Measurements from ENCODE around the gene SLC9C2. TPM values are rescaled to one million over a fixed set of nuclear protein-coding genes. Genes with fewer than 3 reads are reported as not detected.
"Not testable (repeated sequence)": the region's sequence is repeated elsewhere in the genome, so short reads cannot be mapped to it uniquely, and the experiment has no call there.

Gene SLC9C2
- total RNA-seq, 3 donors from 2014 or later: not detected

DNA sequence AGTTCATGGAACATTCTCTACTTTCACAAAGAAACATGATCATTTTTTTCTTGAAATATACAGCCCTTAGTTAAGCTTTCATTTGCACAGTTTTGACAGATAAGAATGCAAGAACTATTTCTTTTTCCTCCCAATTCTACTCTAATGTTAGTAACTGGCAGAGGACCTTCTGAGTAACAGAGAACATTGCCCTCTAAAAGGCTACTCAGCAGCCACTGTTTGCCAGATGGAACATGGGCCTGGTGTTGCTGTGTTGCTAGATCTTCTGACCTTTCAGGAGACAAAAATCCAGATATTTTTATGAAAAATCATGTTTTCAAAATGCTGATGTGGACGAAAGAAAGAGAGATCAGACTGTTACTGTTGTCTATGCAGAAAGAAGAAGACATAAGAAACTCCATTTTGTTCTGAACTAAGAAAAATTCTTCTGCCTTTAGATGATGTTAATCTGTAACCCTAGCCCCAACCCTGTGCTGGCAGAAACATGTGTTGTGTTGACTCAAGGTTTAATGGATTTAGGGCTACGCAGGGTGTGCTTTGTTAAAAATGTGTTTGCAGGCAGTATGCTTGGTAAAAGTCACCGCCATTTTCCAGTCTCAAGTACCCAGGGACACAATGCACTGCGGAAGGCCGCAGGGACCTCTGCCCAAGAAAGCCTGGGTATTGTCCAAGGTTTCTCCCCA, 128.6 kb downstream of the SLC9C2 start:
- Histone ChIP-seq H3K27me3 (no peaks in the 10 kb centered on the region), H3K4me3 (no peak overlapping the region), H3K36me3 (no peaks in the 10 kb centered on the region), H3K27ac (no peak overlapping the region), H3K9me3 (peaks cover 9 to 10% of the 10 kb centered on the region in 2 donors), H3K4me1 (peaks cover 0 to 13% of the 10 kb centered on the region in 2 donors)
- no peak for DNase-seq (ENCODE audit: low spot score in 2 of 2)
- intact Hi-C loops (cut with DNase I; ENCODE audit: low total_unique reads): no loop called here
- TF ChIP-seq POLR2A (IDR thresholded peaks at IDR 0.05) (no peak), POLR2AphosphoS5 (IDR thresholded peaks at IDR 0.05) (no peak)
- TF ChIP-seq, protein P1, sequence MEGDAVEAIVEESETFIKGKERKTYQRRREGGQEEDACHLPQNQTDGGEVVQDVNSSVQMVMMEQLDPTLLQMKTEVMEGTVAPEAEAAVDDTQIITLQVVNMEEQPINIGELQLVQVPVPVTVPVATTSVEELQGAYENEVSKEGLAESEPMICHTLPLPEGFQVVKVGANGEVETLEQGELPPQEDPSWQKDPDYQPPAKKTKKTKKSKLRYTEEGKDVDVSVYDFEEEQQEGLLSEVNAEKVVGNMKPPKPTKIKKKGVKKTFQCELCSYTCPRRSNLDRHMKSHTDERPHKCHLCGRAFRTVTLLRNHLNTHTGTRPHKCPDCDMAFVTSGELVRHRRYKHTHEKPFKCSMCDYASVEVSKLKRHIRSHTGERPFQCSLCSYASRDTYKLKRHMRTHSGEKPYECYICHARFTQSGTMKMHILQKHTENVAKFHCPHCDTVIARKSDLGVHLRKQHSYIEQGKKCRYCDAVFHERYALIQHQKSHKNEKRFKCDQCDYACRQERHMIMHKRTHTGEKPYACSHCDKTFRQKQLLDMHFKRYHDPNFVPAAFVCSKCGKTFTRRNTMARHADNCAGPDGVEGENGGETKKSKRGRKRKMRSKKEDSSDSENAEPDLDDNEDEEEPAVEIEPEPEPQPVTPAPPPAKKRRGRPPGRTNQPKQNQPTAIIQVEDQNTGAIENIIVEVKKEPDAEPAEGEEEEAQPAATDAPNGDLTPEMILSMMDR (IDR thresholded peaks at IDR 0.05): no peak

DNA sequence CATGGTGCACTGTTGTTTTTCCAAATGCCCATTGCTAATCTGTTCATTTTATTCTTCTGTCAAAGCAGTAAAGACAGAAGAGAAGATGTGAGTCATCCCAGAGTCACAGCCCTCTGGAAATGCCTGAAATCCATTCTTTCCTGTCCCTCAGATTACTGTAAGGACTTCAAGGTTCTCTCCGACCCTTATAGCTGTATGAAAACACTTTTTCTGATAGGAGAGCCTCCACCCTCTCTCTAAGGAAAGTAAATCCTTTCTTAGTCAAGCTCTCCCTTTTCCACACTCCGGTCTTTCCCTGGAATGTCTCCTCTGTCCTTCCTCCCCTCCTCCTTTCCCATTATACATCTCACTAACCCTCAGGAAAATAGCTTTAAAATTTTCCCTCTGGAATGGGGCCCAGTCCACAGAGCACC, 129.3 kb downstream of the SLC9C2 start:
- TF ChIP-seq, protein P1 (IDR thresholded peaks at IDR 0.05): no peak
- TF ChIP-seq POLR2A (IDR thresholded peaks at IDR 0.05) (no peak), POLR2AphosphoS5 (IDR thresholded peaks at IDR 0.05) (no peak)
- H3K9me3 ChIP-seq: peaks cover 9 to 10% of the 10 kb centered on the region in 2 donors
- no peak overlapping the region for H3K27ac ChIP-seq
- intact Hi-C loops (cut with DNase I; ENCODE audit: low total_unique reads): no loop called here
- H3K4me3 ChIP-seq: no peak overlapping the region
- H3K4me1 ChIP-seq: peaks cover 0 to 9% of the 10 kb centered on the region in 2 donors
- DNase-seq (ENCODE audit: low spot score in 2 of 2): no peak
- H3K36me3 ChIP-seq: no peaks in the 10 kb centered on the region
- no peaks in the 10 kb centered on the region for H3K27me3 ChIP-seq

DNA sequence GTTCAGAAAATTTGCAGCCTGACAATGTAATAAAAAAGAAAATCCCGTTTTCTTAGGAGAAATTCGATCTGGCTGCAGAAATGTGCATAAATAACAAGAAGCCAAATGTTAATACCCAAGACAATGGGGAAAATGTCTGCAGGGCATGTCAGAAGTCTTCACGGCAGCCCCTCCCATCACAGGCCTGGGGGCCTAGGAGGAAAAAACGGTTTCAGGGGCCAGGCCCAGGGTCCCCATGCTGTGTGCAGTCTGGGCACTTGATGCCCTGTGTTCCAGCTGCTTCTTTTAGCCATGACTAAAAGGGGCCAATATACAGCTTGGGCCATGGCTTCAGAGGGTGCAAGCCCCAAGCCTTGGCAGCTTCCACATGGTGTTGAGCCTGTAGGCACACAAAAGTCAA, 132.3 kb downstream of the SLC9C2 start:
- DNase-seq (ENCODE audit: low spot score in 2 of 2): no peak
- no peak for TF ChIP-seq POLR2A (IDR thresholded peaks at IDR 0.05)
- TF ChIP-seq, protein P1 (IDR thresholded peaks at IDR 0.05): no peak
- TF ChIP-seq POLR2AphosphoS5 (IDR thresholded peaks at IDR 0.05): no peak
- H3K9me3 ChIP-seq: peaks cover 9 to 10% of the 10 kb centered on the region in 2 donors
- no peak overlapping the region for H3K27ac ChIP-seq
- intact Hi-C loops (cut with DNase I; ENCODE audit: low total_unique reads): no loop called here
- no peaks in the 10 kb centered on the region for H3K36me3 ChIP-seq
- H3K4me3 ChIP-seq: no peak overlapping the region
- no peaks in the 10 kb centered on the region for H3K27me3 ChIP-seq
- H3K4me1 ChIP-seq: peaks cover 0 to 2% of the 10 kb centered on the region in 2 donors

DNA sequence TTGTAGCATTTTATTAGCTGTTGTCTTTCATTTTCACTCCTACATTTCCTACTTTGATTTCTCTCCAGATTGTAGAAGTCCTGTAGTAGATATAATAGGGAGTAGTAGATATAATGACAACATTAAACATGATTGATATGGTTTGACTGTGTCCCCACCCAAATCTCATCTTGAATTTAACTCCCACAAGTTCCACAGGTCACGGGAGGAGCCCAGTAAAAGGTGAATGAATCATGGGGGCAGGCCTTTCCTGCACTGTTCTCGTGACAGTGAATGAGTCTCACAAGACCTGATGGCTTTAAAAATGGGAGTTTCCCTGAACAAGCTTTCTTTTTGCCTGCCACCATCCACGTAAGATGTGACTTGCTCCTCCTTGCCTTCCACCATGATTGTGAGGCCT, 133.2 kb downstream of the SLC9C2 start:
- no peak for DNase-seq (ENCODE audit: low spot score in 2 of 2)
- no peaks in the 10 kb centered on the region for H3K4me1 ChIP-seq
- intact Hi-C loops (cut with DNase I; ENCODE audit: low total_unique reads): no loop called here
- no peak overlapping the region for H3K27ac ChIP-seq
- no peak for TF ChIP-seq POLR2AphosphoS5 (IDR thresholded peaks at IDR 0.05)
- TF ChIP-seq, protein P1 (IDR thresholded peaks at IDR 0.05): no peak
- TF ChIP-seq POLR2A (IDR thresholded peaks at IDR 0.05): no peak
- no peaks in the 10 kb centered on the region for H3K27me3 ChIP-seq
- H3K9me3 ChIP-seq: peaks cover 9 to 10% of the 10 kb centered on the region in 2 donors
- H3K36me3 ChIP-seq: no peaks in the 10 kb centered on the region
- no peak overlapping the region for H3K4me3 ChIP-seq

DNA sequence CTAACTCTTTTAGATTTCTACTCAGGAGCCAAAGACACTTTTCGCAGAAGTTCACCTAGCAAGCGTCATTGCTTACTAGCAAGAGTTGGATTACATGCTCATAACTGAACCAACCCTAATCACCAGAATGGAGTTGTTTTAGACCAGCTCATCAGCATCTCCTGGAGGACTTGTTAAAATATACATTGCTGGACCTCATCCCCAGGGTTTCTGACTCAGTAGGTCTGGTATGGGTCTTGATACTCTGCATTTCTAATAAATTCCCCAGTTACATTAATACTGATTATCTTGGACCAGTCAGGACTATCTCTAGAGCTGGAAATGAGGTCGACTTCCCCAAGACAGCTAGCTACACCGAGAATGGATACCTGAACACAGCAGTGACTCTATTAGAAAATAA, 135.4 kb downstream of the SLC9C2 start:
- no peaks in the 10 kb centered on the region for H3K36me3 ChIP-seq
- TF ChIP-seq POLR2AphosphoS5 (IDR thresholded peaks at IDR 0.05) (no peak), POLR2A (IDR thresholded peaks at IDR 0.05) (no peak)
- TF ChIP-seq, protein P1 (IDR thresholded peaks at IDR 0.05): no peak
- H3K4me3 ChIP-seq: no peak overlapping the region
- H3K4me1 ChIP-seq: no peaks in the 10 kb centered on the region
- no peak for DNase-seq (ENCODE audit: low spot score in 2 of 2)
- intact Hi-C loops (cut with DNase I; ENCODE audit: low total_unique reads): no loop called here
- peaks cover 9 to 23% of the 10 kb centered on the region in 2 donors for H3K9me3 ChIP-seq
- H3K27ac ChIP-seq: no peak overlapping the region
- H3K27me3 ChIP-seq: no peaks in the 10 kb centered on the region

DNA sequence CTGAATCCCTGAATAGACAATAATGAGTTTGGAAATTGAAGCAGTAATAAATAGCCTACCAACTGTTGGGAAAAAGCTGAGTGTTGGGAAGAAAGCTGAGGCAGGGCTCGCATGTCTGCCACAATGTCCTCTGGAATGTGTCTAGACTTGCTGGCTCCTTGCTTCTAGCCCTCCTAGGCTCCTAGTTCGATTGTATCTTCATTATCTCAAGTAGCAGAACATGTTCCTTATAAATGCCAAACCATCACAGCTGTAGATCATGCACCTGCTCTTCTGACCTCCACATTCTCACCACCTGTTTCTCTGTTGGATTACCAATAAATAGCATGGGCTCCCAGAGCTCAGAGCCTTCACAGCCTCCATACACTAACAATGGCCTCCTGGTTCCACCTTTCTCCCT, 138.7 kb downstream of the SLC9C2 start:
- H3K27ac ChIP-seq; H3K4me1 ChIP-seq; DNase-seq (ENCODE audit: low spot score in 2 of 2); H3K27me3 ChIP-seq; H3K36me3 ChIP-seq; H3K4me3 ChIP-seq; intact Hi-C loops (cut with DNase I; ENCODE audit: low total_unique reads): not testable (repeated sequence)
- peaks cover 0 to 13% of the 10 kb centered on the region in 2 donors for H3K9me3 ChIP-seq

DNA sequence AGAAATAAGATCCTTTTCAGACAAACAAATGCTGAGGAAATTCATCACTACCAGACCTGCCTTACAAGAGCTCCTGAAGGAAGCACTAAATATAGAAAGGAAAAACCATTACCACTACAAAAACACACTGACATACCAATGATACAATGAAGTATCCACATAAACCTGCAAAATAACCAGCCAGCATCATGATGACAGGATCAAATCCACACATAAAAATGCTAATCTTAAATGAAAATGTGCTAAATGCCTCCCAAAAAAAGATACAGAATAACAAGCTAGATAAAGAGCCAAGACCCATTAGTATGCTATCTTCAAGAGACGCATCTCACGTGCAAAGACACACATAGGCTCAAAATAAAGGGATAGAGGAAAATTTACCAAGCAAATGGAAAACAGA, 140.2 kb downstream of the SLC9C2 start:
- not testable (repeated sequence) for DNase-seq (ENCODE audit: low spot score in 2 of 2); H3K4me1 ChIP-seq; H3K36me3 ChIP-seq; H3K27ac ChIP-seq; H3K4me3 ChIP-seq; H3K27me3 ChIP-seq
- intact Hi-C loops (cut with DNase I; ENCODE audit: low total_unique reads): loop anchor here (2.0 kb wide), 1 partner anchor 52 kb away; no protein-coding TSS in a partner anchor
- peaks cover 0 to 13% of the 10 kb centered on the region in 2 donors for H3K9me3 ChIP-seq
